NAMALWA (cell line): ENCODE results near the gene CRYGS.

Experiments used
- DNase-seq: peaks from one replicate; pipeline ENCODE4 v3.0.0-alpha.2; 2015; ENCODE audit warnings: low spot score

Gene CRYGS

DNA sequence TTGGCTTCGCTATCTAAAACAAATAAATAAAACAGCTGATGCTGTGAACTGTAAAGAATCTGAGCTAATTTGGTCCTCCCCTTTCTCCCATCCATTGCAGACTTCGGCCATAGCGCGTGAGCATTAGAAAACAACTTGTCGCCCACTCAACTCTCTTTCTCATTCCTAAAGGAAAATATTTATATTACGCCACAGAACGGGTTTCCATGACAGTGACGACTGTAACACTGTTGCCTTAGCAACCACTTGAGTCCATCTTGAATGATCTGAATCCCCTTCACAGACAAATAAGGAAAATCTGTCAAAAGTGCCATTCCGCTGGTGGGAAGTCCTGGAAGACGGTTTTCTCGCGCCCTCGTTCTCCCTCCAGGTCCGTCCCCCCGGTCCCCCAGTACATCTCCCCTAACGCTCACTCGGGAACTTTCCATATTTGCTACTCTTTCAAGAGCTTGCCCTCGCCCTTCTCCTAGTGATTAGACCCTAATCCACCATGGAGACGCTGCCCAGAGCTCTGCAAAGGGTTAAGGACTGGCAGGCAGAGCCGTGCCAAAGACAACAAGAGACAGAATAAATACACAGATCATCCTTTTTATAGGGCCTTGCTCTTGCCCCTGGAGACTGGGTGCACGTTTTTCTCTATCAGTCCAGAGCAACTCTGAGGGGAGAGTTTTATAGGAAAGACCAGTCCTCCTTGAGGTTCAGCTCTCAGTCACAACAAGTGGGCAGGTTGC is 50.5 kb downstream of the CRYGS start:
- DNase-seq, result no peak

DNA sequence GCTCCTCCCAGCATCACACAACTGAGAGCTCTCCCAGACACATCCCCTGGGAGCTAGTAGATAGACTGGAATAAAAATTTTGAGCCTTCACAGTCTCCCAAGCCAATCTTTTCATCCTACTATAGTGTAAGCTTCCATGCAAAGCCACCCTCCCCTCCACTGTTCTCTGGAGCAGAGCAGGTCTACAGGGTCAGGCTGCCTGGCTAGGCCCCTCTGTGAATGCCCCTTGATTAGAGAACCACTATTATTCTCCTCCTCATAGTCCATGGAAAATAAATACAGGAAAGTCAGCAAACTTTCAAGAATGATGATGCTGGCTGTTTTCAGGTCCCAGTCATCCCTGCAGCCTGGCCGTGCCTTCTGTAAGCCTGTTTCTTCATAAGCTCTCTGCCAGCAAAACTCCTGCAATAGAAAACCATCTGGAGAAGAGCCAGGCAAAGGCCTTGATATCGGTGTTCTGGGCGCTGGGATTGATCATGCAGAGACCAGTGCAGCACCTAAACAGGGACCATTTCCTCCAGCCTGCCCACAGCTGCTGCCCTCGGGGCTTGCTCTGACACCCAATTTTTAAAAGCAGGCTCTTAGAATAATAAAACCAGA is 51.7 kb downstream of the CRYGS start:
- DNase-seq, result no peak

DNA sequence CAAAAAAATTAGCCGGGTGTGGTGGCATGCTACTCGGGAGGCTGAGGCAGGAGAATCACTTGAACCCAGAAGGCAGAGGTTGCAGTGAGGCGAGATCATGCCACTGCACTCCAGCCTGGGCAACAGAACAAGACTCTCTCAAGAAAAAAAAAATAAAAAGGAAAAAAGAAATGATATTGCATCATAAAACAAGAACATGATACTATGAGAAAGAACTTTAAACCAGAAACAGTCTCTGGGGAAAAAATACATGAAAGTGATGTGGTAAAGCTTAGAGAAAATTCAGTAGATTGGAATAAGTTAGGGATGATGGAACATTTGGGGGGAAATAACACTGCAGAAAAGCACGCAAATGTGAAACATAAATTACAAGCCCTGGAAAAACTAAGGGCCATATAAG is 54.7 kb downstream of the CRYGS start:
- no peak for DNase-seq
